Keratinocyte (primary cell): ENCODE results near the gene DUSP10. TPM values are rescaled to one million over a fixed set of nuclear protein-coding genes. Genes with fewer than 3 reads are reported as not detected.

Experiments used
- DNase-seq: peaks from one replicate; pipeline ENCODE4 v3.0.0-alpha.2; 2011; ENCODE audit warnings: low read depth, missing footprints, low spot score
- FAIRE-seq: peaks from 2 replicates; lab custom pipeline; 2011; peaks lifted over from hg19 to GRCh38; lab: Jason Lieb, UNC
- H2AFZ ChIP-seq: 2 replicates; pipeline ENCODE4 v1.6.0; 2012; ENCODE audit warnings: low read length, control low read depth, inconsistent platforms; ENCODE audit not compliant: control insufficient read depth
- H3K27ac ChIP-seq: 2 replicates; pipeline ENCODE4 v1.5.1; 2011; ENCODE audit warnings: low read length; ENCODE audit not compliant: control insufficient read depth, insufficient read depth
- H3K27me3 ChIP-seq: 3 replicates; pipeline ENCODE4 v1.6.0; 2011; ENCODE audit warnings: low read length; ENCODE audit not compliant: control insufficient read depth, insufficient read depth; ENCODE audit errors: extremely low read depth
- H3K36me3 ChIP-seq, 2 experiments: 2 replicates in 1 of 2; 3 replicates in 1 of 2; pipeline ENCODE4 v1.5.1; 2011; ENCODE audit warnings: low read length in 2 of 2, mild to moderate bottlenecking in 1 of 2; ENCODE audit not compliant: control insufficient read depth in 2 of 2, insufficient read depth in 2 of 2; ENCODE audit errors: extremely low read depth in 1 of 2
- H3K4me1 ChIP-seq: 3 replicates; pipeline ENCODE4 v1.5.1; 2011; ENCODE audit warnings: low read length; ENCODE audit not compliant: control insufficient read depth, insufficient read depth; ENCODE audit errors: extremely low read depth
- H3K4me2 ChIP-seq: 3 replicates; pipeline ENCODE4 v1.6.0; 2011; ENCODE audit warnings: low read depth, low read length; ENCODE audit not compliant: control insufficient read depth, insufficient read depth; ENCODE audit errors: extremely low read depth
- H3K4me3 ChIP-seq, 3 experiments: fragments of 200-600 bp in 1 of 3; sonication (generic) in 1 of 3; 2 replicates in 2 of 3; 3 replicates in 1 of 3; pipeline ENCODE4 v1.5.1; 2011 to 2016; ENCODE audit warnings: low read length in 3 of 3, mild to moderate bottlenecking in 3 of 3, control low read depth in 2 of 3, inconsistent platforms in 1 of 3, low read depth in 1 of 3, mixed read lengths in 1 of 3, mixed run types in 1 of 3, moderate library complexity in 1 of 3; ENCODE audit not compliant: control insufficient read depth in 2 of 3, insufficient read depth in 2 of 3; ENCODE audit errors: extremely low read depth in 1 of 3
- H3K79me2 ChIP-seq: 2 replicates; pipeline ENCODE4 v1.6.0; 2012; ENCODE audit warnings: low read length; ENCODE audit not compliant: control insufficient read depth, insufficient read depth
- H3K9ac ChIP-seq: 3 replicates; pipeline ENCODE4 v1.6.0; 2011; ENCODE audit warnings: low read length; ENCODE audit not compliant: control insufficient read depth, insufficient read depth; ENCODE audit errors: extremely low read depth
- H3K9me1 ChIP-seq: 3 replicates; pipeline ENCODE4 v1.6.0; 2011; ENCODE audit warnings: low read length; ENCODE audit not compliant: control insufficient read depth, insufficient read depth; ENCODE audit errors: extremely low read depth
- H3K9me3 ChIP-seq: 2 replicates; pipeline ENCODE4 v1.5.1; 2012; ENCODE audit warnings: low read depth, low read length; ENCODE audit not compliant: control insufficient read depth
- H4K20me1 ChIP-seq: 3 replicates; pipeline ENCODE4 v1.6.0; 2011; ENCODE audit warnings: low read length; ENCODE audit not compliant: control insufficient read depth, insufficient read depth; ENCODE audit errors: extremely low read depth
- EZH2 ChIP-seq: IDR thresholded peaks from one replicate; pipeline ENCODE4 v1.6.1; 2012; ENCODE audit warnings: inconsistent platforms, mild to moderate bottlenecking, low read length, moderate library complexity
- dilution Hi-C: fragments of 300-500 bp; cut with MboI; formaldehyde crosslinking; loops from one replicate; pipeline ENCODE4 v1.7.0; 2020; ENCODE audit warnings: low sequenced_read_pairs; ENCODE audit not compliant: extremely low pct_ligation_motif_present
- polyA plus RNA-seq, 5 experiments: library from polyadenylated mRNA; depleted of rRNA in 3 of 5; stranded (reverse) in 3 of 5; stranded (forward) in 1 of 5; unstranded in 1 of 5; fragments of >200 nt; gene quantifications; 1 replicate in 1 of 5; 2 replicates in 3 of 5; 3 replicates in 1 of 5; pipeline versions ENCODE4 v1.2.1 to v1.2.3, GENCODE V29; 2011 to 2012; ENCODE audit warnings: missing spikeins in 2 of 5, low read depth in 1 of 5, low replicate concordance in 1 of 5
- TF ChIP-seq, protein P1 (sequence below), 3 experiments: IDR thresholded peaks in 1 of 3; conservative IDR thresholded peaks in 1 of 3; optimal IDR thresholded peaks in 1 of 3; 2 replicates in 2 of 3; 3 replicates in 1 of 3; pipeline versions ENCODE3 to v1.5.1; 2011; ENCODE audit warnings: low read length in 3 of 3, mild to moderate bottlenecking in 3 of 3, moderate library complexity in 2 of 3, control low read depth in 1 of 3, inconsistent platforms in 1 of 3; ENCODE audit not compliant: insufficient read depth in 2 of 3; ENCODE audit errors: extremely low read depth in 1 of 3

Gene DUSP10
- polyA plus RNA-seq, 1 donor (not counting 4 experiments of a cell fraction or from before 2014, with no cell fraction given), result 15.1 TPM

DNA sequence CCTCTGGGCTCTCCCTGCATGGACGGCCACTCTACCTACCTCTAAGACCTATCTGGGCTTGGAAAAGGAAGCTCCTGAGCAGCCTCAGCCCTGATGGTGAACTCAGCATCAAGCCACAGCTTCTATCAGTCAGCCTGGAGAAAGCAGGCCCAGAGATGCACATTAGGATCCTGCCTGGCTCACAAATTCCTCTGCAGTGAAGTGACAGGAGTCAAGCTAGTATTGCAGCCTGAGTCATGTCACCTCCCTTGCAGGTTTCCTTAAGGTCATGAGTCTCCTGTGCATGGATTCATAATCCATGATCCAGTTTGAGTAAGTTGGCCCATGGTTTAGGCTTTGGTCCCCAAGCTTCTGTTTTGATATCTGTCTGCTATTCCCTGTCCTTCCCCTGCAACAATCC, 37.9 kb upstream of the DUSP10 start:
- H3K27me3 ChIP-seq, result no peaks in the 10 kb centered on the region
- no peak overlapping the region for H3K4me3 ChIP-seq
- FAIRE-seq (no peak), DNase-seq (no peak)
- dilution Hi-C loops, result no loop called here
- H4K20me1 ChIP-seq, result no peaks in the 10 kb centered on the region
- no peaks in the 10 kb centered on the region for H3K79me2 ChIP-seq
- no peak overlapping the region for H3K9ac ChIP-seq
- H3K4me2 ChIP-seq, result no peak overlapping the region
- no peak for TF ChIP-seq EZH2
- TF ChIP-seq, protein P1, sequence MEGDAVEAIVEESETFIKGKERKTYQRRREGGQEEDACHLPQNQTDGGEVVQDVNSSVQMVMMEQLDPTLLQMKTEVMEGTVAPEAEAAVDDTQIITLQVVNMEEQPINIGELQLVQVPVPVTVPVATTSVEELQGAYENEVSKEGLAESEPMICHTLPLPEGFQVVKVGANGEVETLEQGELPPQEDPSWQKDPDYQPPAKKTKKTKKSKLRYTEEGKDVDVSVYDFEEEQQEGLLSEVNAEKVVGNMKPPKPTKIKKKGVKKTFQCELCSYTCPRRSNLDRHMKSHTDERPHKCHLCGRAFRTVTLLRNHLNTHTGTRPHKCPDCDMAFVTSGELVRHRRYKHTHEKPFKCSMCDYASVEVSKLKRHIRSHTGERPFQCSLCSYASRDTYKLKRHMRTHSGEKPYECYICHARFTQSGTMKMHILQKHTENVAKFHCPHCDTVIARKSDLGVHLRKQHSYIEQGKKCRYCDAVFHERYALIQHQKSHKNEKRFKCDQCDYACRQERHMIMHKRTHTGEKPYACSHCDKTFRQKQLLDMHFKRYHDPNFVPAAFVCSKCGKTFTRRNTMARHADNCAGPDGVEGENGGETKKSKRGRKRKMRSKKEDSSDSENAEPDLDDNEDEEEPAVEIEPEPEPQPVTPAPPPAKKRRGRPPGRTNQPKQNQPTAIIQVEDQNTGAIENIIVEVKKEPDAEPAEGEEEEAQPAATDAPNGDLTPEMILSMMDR (optimal IDR thresholded peaks at IDR 0.05 in 1 of 3, IDR thresholded peaks at IDR 0.05 in 1 of 3, conservative IDR thresholded peaks at IDR 0.05 in 1 of 3; ENCODE audit: extremely low read depth in 1 of 3, insufficient read depth in 2 of 3, low read length in 3 of 3), result no peak
- no peaks in the 10 kb centered on the region for H3K9me1 ChIP-seq
- no peak overlapping the region for H2AFZ ChIP-seq
- no peaks in the 10 kb centered on the region for H3K4me1 ChIP-seq
- no peaks in the 10 kb centered on the region for H3K9me3 ChIP-seq
- H3K36me3 ChIP-seq, result no peaks in the 10 kb centered on the region
- no peak overlapping the region for H3K27ac ChIP-seq

DNA sequence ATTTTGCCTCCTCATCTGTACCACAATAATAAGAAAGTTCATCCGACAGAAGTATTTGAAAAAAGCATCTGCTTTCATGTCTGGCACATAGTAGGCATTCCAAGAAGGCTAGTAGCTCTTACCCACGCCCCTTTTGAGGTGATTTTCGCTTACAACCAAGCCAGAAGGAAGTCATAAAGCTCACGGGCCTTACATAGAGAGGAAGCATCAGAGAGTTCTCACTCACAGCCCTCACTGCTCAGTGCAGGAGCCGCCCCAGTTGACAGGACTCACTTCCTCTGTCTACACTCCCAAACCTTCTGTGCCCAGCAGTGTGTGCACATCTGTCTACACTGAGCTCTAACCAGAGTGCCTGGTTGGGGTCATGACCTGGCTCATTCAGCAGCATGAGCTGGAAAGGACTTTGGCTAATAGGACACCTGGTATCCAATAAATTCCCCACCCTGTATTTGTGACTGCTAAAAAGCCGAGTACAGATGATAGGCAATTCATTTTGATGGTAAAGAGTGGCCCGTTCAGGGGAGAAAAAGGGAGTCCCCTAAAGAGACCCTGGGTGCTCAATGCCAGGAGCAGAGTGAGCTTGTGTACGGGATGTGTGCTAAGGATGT, 36.8 kb upstream of the DUSP10 start:
- no peaks in the 10 kb centered on the region for H4K20me1 ChIP-seq
- H3K9me3 ChIP-seq, result no peaks in the 10 kb centered on the region
- no peak overlapping the region for H3K27ac ChIP-seq
- FAIRE-seq (no peak), DNase-seq (no peak)
- no peak overlapping the region for H3K4me2 ChIP-seq
- no peaks in the 10 kb centered on the region for H3K36me3 ChIP-seq
- H3K4me3 ChIP-seq, result no peak overlapping the region
- dilution Hi-C loops, result no loop called here
- no peaks in the 10 kb centered on the region for H3K27me3 ChIP-seq
- TF ChIP-seq, protein P1 (optimal IDR thresholded peaks at IDR 0.05 in 1 of 3, IDR thresholded peaks at IDR 0.05 in 1 of 3, conservative IDR thresholded peaks at IDR 0.05 in 1 of 3; ENCODE audit: extremely low read depth in 1 of 3, insufficient read depth in 2 of 3, low read length in 3 of 3), result no peak
- TF ChIP-seq EZH2, result no peak
- no peak overlapping the region for H2AFZ ChIP-seq
- H3K4me1 ChIP-seq, result no peaks in the 10 kb centered on the region
- H3K79me2 ChIP-seq, result no peaks in the 10 kb centered on the region
- H3K9ac ChIP-seq, result no peak overlapping the region
- no peaks in the 10 kb centered on the region for H3K9me1 ChIP-seq
